Fibroblast of skin of left biceps (primary cell): ENCODE measurements around the gene OSBPL10.

Experiments used
- DNase-seq, 2 experiments: peaks; one replicate each; pipeline ENCODE4 v3.0.0-alpha.2; 2013; ENCODE audit warnings: low read depth in 2 of 2

Gene OSBPL10

GRCh38 chr3:31616711-31617110 is 364.4 kb downstream of the OSBPL10 start:
- DNase-seq, result no peak

- no peak for DNase-seq
These were observed 365.8 kb downstream of the OSBPL10 start for GRCh38 chr3:31615071-31615875.

GRCh38 chr3:31614162-31614921 is 366.7 kb downstream of the OSBPL10 start:
- DNase-seq, result no peak

DNA sequence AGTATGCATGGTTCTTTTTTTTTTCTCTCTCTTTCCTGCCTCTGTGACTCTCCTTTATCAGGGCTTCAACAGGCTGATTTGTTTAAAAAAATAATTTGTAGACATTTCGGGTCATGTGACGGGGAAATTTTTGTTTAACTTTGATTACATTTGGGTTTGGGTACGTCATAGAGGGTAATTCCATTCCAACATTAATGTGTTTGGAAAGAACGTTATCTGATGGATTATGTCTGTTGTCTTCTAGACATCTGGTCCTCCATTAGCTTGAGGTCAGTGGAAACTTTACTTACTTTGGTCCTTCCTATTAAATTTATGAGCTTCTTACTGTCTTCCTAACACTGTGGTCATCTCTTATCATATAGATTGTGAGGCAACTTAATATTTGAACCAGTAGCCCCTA is 367.4 kb downstream of the OSBPL10 start:
- no peak for DNase-seq

DNA sequence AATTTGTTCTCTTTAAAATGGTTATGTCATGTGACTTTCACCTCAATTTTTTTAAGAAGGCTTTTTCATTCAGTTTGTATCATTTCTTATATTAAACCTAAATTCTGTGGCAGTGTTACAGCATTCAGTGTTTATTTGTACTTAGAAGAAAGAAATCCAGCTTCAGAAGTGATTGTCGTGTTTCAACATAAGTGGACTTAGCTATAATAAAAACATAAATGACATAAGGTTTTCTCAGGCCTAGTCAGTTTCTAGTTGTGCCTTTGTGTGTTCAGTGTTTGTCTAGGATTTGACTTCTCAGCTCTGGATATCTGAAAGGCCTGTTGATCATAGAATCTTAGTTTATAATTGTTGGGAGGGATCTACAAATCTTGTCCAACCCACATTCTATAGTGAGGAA is 367.9 kb downstream of the OSBPL10 start:
- DNase-seq, result no peak
